Activated CD4-positive, alpha-beta T cell treated with anti-CD3 and anti-CD28 coated beads, Interleukin-2, Interleukin-4, amounts not matched to agents 100 ng/mL and 50 ng/mL, durations not matched to agents 16 hours and 8 hours (primary cell): ENCODE measurements around the gene ZNF569.
A peak's percentile ranks its signal among the peaks of the same experiment; 100 is the strongest.
"Not testable (repeated sequence)": the region's sequence is repeated elsewhere in the genome, so short reads cannot be mapped to it uniquely, and the experiment has no call there.

Source experiments
- DNase-seq: peaks from one replicate; pipeline ENCODE4 v3.0.0-alpha.2; 2020; ENCODE audit warnings: low spot score

ZNF569 gene

GRCh38 chr19:37466798-37467607 is at the start of gene ZNF569:
Gene ZNF569 (minus strand): TSS chr19:37467444. CDS start chr19:37444921, 22,523 bp downstream.
- peak; percentile 88 for DNase-seq

- DNase-seq: no peak
These were observed 46.2 kb upstream of the ZNF569 start for GRCh38 chr19:37513397-37513796.

GRCh38 chr19:37511821-37512220 is 44.6 kb upstream of the ZNF569 start:
- no peak for DNase-seq

- no peak for DNase-seq
These were observed 43.9 kb upstream of the ZNF569 start for GRCh38 chr19:37511186-37511585.

GRCh38 chr19:37507167-37507464 is 39.9 kb upstream of the ZNF569 start:
- DNase-seq: no peak

GRCh38 chr19:37506387-37507166 is 39.3 kb upstream of the ZNF569 start, which contains the start of gene ZNF793:
Gene ZNF793 (plus strand): TSS chr19:37506939. CDS start chr19:37523440, 16,501 bp downstream.
- peak; percentile 60 for DNase-seq

- no peak for DNase-seq
These were observed 38.7 kb upstream of the ZNF569 start for GRCh38 chr19:37505958-37506386.

- no peak for DNase-seq
These were observed 25.0 kb upstream of the ZNF569 start for GRCh38 chr19:37492213-37492612.

GRCh38 chr19:37484406-37485168 is 17.3 kb upstream of the ZNF569 start:
- no peak for DNase-seq

GRCh38 chr19:37472165-37472564 is 4.9 kb upstream of the ZNF569 start:
- DNase-seq: no peak

GRCh38 chr19:37470216-37470615 is 3.0 kb upstream of the ZNF569 start:
- DNase-seq: no peak

- DNase-seq: peak; percentile 84
These were observed 1.9 kb upstream of the ZNF569 start, which contains the start of gene ZNF570 for GRCh38 chr19:37468961-37469777. Gene ZNF570 (plus strand): TSS chr19:37469356. CDS start chr19:37470355, 999 bp downstream.

GRCh38 chr19:37467608-37468090 is 405 bp upstream of the ZNF569 start:
- no peak for DNase-seq

- no peak for DNase-seq
These were observed 907 bp downstream of the ZNF569 start for GRCh38 chr19:37466277-37466797.

- no peak for DNase-seq
These were observed 14.6 kb downstream of the ZNF569 start for GRCh38 chr19:37452500-37453245.

GRCh38 chr19:37413313-37414084 is 53.7 kb downstream of the ZNF569 start:
- DNase-seq: no peak

GRCh38 chr19:37412700-37413099 is 54.5 kb downstream of the ZNF569 start:
- no peak for DNase-seq

GRCh38 chr19:37406140-37406846 is 61.0 kb downstream of the ZNF569 start:
- not testable (repeated sequence) for DNase-seq

- DNase-seq: no peak
These were observed 63.8 kb downstream of the ZNF569 start for GRCh38 chr19:37403403-37403802.
